Lower leg skin (tissue), 4 donors: ENCODE results near the gene BCAP31. TPM values are rescaled to one million over a fixed set of nuclear protein-coding genes. Genes with fewer than 3 reads are reported as not detected.
"Not testable (repeated sequence)": the region's sequence is repeated elsewhere in the genome, so short reads cannot be mapped to it uniquely, and the experiment has no call there.

ENCODE experiments used
- DNase-seq, 2 donors: peaks; one replicate each; pipeline ENCODE4 v3.0.0-alpha.2; 2019; ENCODE audit warnings: low spot score in 2 of 2
- H3K4me3 ChIP-seq: fragments of 200-600 bp; sonication (generic); 2 replicates; pipeline ENCODE4 v1.5.1; 2017; ENCODE audit warnings: mild to moderate bottlenecking, low read depth; ENCODE audit not compliant: poor library complexity, severe bottlenecking
- CTCF ChIP-seq, 3 donors: fragments of 450-650 bp; IDR thresholded peaks; one replicate each; pipeline ENCODE4 v1.5.1; 2016; ENCODE audit warnings: antibody characterized with exemption in 3 of 3, mild to moderate bottlenecking in 3 of 3, moderate library complexity in 2 of 3
- POLR2A ChIP-seq, 2 donors: fragments of 450-650 bp; IDR thresholded peaks; one replicate each; pipeline ENCODE4 v1.6.1; 2016 to 2017; ENCODE audit warnings: antibody characterized with exemption in 2 of 2, mild to moderate bottlenecking in 1 of 2, moderate library complexity in 1 of 2
- WGBS, 2 donors: methylation state at CpG; one replicate each; pipeline ENCODE4 v1.1.5; 2018; 5-methylcytosine and 5-hydroxymethylcytosine counted together
- intact Hi-C: fragments of 100-400 bp; cut with DNase I; formaldehyde crosslinking; loops from one replicate; pipeline ENCODE4 v1.15.0; 2023; ENCODE audit warnings: low total_unique reads
- total RNA-seq, 4 donors: library from RNA; depleted of rRNA; stranded (reverse); fragments of >200 nt; gene quantifications; one replicate each; pipeline ENCODE4 v1.1.0, GENCODE V29; 2016

BCAP31 gene
- total RNA-seq, 4 donors from 2014 or later: 139 to 210 (median 169) TPM

- intact Hi-C loops: no loop called here
- H3K4me3 ChIP-seq: no peak overlapping the region
- no peak for DNase-seq
- TF ChIP-seq POLR2A (IDR thresholded peaks at IDR 0.05) (no peak), CTCF (IDR thresholded peaks at IDR 0.05) (no peak)
- WGBS, 2 donors: 76 to 77% methylated on average over 12 to 15 of the region's 16 CpGs
These were observed 26.0 kb downstream of the BCAP31 start for GRCh38 chrX:153697924-153698865.

- DNase-seq, intact Hi-C loops, H3K4me3 ChIP-seq: not testable (repeated sequence)
- 67 to 71% methylated on average over 13 to 16 of the region's 16 CpGs for WGBS, 2 donors
These were observed 27.0 kb downstream of the BCAP31 start for GRCh38 chrX:153696986-153697722.

DNA sequence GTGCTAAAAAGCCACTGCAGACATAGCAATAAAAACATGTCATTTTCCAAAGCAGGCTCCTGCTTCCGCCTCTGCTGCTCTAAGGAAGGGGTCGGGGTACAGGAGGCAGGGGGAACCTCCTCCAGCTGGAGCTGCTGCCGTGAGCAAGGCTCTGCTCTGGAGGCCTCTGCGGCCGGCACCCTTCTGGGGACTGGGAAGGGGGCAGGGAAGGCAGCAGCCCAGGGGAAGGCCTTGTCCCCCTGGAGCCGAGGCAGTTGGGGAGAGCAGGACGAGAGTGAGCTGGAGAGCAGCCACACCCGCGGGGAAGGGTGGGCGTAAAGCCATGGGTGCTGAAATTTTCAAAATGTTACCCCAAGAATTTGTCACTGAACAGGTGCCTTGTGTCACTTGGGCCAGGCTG lies 27.6 kb downstream of the BCAP31 start:
- 78 to 79% methylated on average over 7 to 10 of the region's 10 CpGs for WGBS, 2 donors

GRCh38 chrX:153696100-153696499 lies 28.1 kb downstream of the BCAP31 start:
- intact Hi-C loops: no loop called here
- TF ChIP-seq CTCF (IDR thresholded peaks at IDR 0.05) (no peak), POLR2A (IDR thresholded peaks at IDR 0.05) (no peak)
- no peak overlapping the region for H3K4me3 ChIP-seq
- DNase-seq: no peak
- WGBS, 2 donors: 79 to 87% methylated on average over 14 to 15 of the region's 15 CpGs

More for the DNA sequence above, 27.6 kb downstream of the BCAP31 start:
- intact Hi-C loops, H3K4me3 ChIP-seq, DNase-seq: not testable (repeated sequence)

DNA sequence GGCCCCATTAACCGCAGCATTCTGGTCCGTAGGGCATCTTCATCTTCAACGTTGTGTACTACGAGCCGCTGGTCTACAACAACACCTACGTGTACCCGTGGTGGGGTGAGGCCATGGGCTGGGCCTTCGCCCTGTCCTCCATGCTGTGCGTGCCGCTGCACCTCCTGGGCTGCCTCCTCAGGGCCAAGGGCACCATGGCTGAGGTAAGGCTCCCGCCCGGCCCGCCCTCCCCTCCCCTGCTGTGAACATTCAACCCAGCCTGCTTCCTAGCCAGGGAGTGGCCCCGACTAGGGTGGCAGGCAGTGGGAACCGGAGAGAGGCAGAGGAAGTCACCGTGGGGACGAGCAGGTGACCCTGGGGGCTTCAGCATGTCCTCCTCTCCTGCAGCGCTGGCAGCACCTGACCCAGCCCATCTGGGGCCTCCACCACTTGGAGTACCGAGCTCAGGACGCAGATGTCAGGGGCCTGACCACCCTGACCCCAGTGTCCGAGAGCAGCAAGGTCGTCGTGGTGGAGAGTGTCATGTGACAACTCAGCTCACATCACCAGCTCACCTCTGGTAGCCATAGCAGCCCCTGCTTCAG lies 29.4 kb downstream of the BCAP31 start:
- DNase-seq: no peak
- intact Hi-C loops: no loop called here
- 69 to 74% methylated on average over 5 to 21 of the region's 23 CpGs for WGBS, 2 donors
- H3K4me3 ChIP-seq: no peak overlapping the region
- TF ChIP-seq POLR2A (IDR thresholded peaks at IDR 0.05) (no peak), CTCF (IDR thresholded peaks at IDR 0.05) (no peak)

DNA sequence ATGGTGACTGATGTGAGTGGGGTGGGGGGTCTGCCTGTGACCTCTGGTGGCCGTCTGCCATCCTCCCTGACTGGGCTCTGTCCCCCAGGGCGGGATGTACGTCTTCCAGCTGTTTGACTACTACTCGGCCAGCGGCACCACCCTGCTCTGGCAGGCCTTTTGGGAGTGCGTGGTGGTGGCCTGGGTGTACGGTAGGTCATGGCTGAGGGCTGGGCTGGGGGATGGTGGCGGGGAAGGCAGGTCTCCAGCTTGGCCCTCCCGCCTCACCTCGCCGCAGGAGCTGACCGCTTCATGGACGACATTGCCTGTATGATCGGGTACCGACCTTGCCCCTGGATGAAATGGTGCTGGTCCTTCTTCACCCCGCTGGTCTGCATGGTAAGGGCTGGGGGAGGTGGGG lies 29.9 kb downstream of the BCAP31 start:
- intact Hi-C loops, DNase-seq, H3K4me3 ChIP-seq: not testable (repeated sequence)
- 85 to 93% methylated on average over 9 to 16 of the region's 16 CpGs for WGBS, 2 donors
